HG03432 (cell line): ENCODE data around the gene PRR35.

Experiments
- ATAC-seq: cut with Tn5 transposase; IDR thresholded peaks from one replicate; pipeline ENCODE4 v1.9.1; 2021; ENCODE audit warnings: mild to moderate bottlenecking, moderate library complexity; ENCODE audit not compliant: unreplicated experiment

Gene PRR35

GRCh38 chr16:560204-560700, at the start of gene PRR35:
Gene PRR35 (plus strand): TSS chr16:560394. CDS start chr16:563295, 2,901 bp downstream.
- ATAC-seq = no peak

- no peak for ATAC-seq
Measured at GRCh38 chr16:512802-513201, 47.4 kb upstream of the PRR35 start.

GRCh38 chr16:513950-514349, 46.2 kb upstream of the PRR35 start:
- ATAC-seq = no peak

- no peak for ATAC-seq
Measured at GRCh38 chr16:515175-515938, 44.8 kb upstream of the PRR35 start.

GRCh38 chr16:515939-516226, 44.3 kb upstream of the PRR35 start:
- ATAC-seq = no peak

- no peak for ATAC-seq
Measured at GRCh38 chr16:516301-516700, 43.9 kb upstream of the PRR35 start.

- no peak for ATAC-seq
Measured at GRCh38 chr16:518858-519257, 41.3 kb upstream of the PRR35 start.

GRCh38 chr16:519425-519824, 40.8 kb upstream of the PRR35 start:
- no peak for ATAC-seq

GRCh38 chr16:519841-520687, 40.1 kb upstream of the PRR35 start:
- ATAC-seq = no peak

GRCh38 chr16:520847-521246, 39.3 kb upstream of the PRR35 start:
- no peak for ATAC-seq

- no peak for ATAC-seq
Measured at GRCh38 chr16:521381-522210, 38.6 kb upstream of the PRR35 start.

GRCh38 chr16:522320-523096, 37.7 kb upstream of the PRR35 start:
- ATAC-seq = no peak

GRCh38 chr16:523097-523741, 37.0 kb upstream of the PRR35 start:
- no peak for ATAC-seq

- no peak for ATAC-seq
Measured at GRCh38 chr16:524274-525040, 35.7 kb upstream of the PRR35 start.

- no peak for ATAC-seq
Measured at GRCh38 chr16:525123-525519, 35.1 kb upstream of the PRR35 start.

- ATAC-seq = peak; percentile 23
Measured at GRCh38 chr16:525520-526180, 34.5 kb upstream of the PRR35 start.

- no peak for ATAC-seq
Measured at GRCh38 chr16:526181-527014, 33.8 kb upstream of the PRR35 start.
